Neuron (in vitro differentiated cells): Measurements from ENCODE around the gene DNER.

Experiments used
- H2AFZ ChIP-seq: one replicate; pipeline ENCODE4 v1.6.1; 2013; ENCODE audit warnings: low read depth, mild to moderate bottlenecking, inconsistent platforms, low read length, moderate library complexity
- H3K27me3 ChIP-seq: one replicate; pipeline ENCODE4 v1.6.1; 2013; ENCODE audit warnings: low read length; ENCODE audit not compliant: insufficient read depth
- H3K36me3 ChIP-seq: one replicate; pipeline ENCODE4 v1.6.1; 2013; ENCODE audit warnings: low read length; ENCODE audit not compliant: insufficient read depth
- H3K4me1 ChIP-seq: one replicate; pipeline ENCODE4 v1.6.1; 2013; ENCODE audit warnings: low read length; ENCODE audit not compliant: insufficient read depth
- H3K4me3 ChIP-seq: 2 replicates; pipeline ENCODE4 v1.5.1; 2013; ENCODE audit warnings: mild to moderate bottlenecking, low read length, moderate library complexity
- H3K9me3 ChIP-seq: one replicate; pipeline ENCODE4 v1.6.1; 2013; ENCODE audit warnings: low read length

The DNER gene

GRCh38 chr2:229462112-229462511 lies 252.2 kb downstream of the DNER start:
- Histone ChIP-seq H3K4me3 (no peak overlapping the region), H3K4me1 (no peaks in the 10 kb centered on the region), H2AFZ (no peak overlapping the region), H3K36me3 (no peaks in the 10 kb centered on the region), H3K9me3 (no peaks in the 10 kb centered on the region), H3K27me3 (no peaks in the 10 kb centered on the region)

- Histone ChIP-seq H2AFZ (no peak overlapping the region), H3K4me1 (no peaks in the 10 kb centered on the region), H3K27me3 (no peaks in the 10 kb centered on the region), H3K4me3 (no peak overlapping the region), H3K9me3 (no peaks in the 10 kb centered on the region), H3K36me3 (no peaks in the 10 kb centered on the region)
These were observed 258.3 kb downstream of the DNER start for GRCh38 chr2:229456091-229456490.

GRCh38 chr2:229454934-229455631 lies 259.3 kb downstream of the DNER start:
- Histone ChIP-seq H3K36me3 (no peaks in the 10 kb centered on the region), H3K4me1 (no peaks in the 10 kb centered on the region), H2AFZ (no peak overlapping the region), H3K9me3 (no peaks in the 10 kb centered on the region), H3K27me3 (no peaks in the 10 kb centered on the region), H3K4me3 (no peak overlapping the region)

- H3K36me3 ChIP-seq: no peaks in the 10 kb centered on the region
- no peaks in the 10 kb centered on the region for H3K27me3 ChIP-seq
- H3K9me3 ChIP-seq: no peaks in the 10 kb centered on the region
- H3K4me1 ChIP-seq: no peaks in the 10 kb centered on the region
- no peak overlapping the region for H2AFZ ChIP-seq
- H3K4me3 ChIP-seq: no peak overlapping the region
These were observed 261.1 kb downstream of the DNER start for GRCh38 chr2:229453230-229453629.

- no peaks in the 10 kb centered on the region for H3K27me3 ChIP-seq
- no peak overlapping the region for H3K4me3 ChIP-seq
- H3K36me3 ChIP-seq: no peaks in the 10 kb centered on the region
- H3K9me3 ChIP-seq: no peaks in the 10 kb centered on the region
- no peaks in the 10 kb centered on the region for H3K4me1 ChIP-seq
- no peak overlapping the region for H2AFZ ChIP-seq
These were observed 262.5 kb downstream of the DNER start for GRCh38 chr2:229451852-229452251.

- no peaks in the 10 kb centered on the region for H3K36me3 ChIP-seq
- H3K27me3 ChIP-seq: no peaks in the 10 kb centered on the region
- no peak overlapping the region for H3K4me3 ChIP-seq
- no peaks in the 10 kb centered on the region for H3K9me3 ChIP-seq
- no peak overlapping the region for H2AFZ ChIP-seq
- H3K4me1 ChIP-seq: no peaks in the 10 kb centered on the region
These were observed 267.1 kb downstream of the DNER start for GRCh38 chr2:229447227-229447626.

- no peak overlapping the region for H2AFZ ChIP-seq
- no peaks in the 10 kb centered on the region for H3K36me3 ChIP-seq
- no peaks in the 10 kb centered on the region for H3K27me3 ChIP-seq
- H3K4me1 ChIP-seq: no peaks in the 10 kb centered on the region
- no peaks in the 10 kb centered on the region for H3K9me3 ChIP-seq
- no peak overlapping the region for H3K4me3 ChIP-seq
These were observed 268.0 kb downstream of the DNER start for GRCh38 chr2:229446350-229446749.

- Histone ChIP-seq H2AFZ (no peak overlapping the region), H3K36me3 (no peaks in the 10 kb centered on the region), H3K27me3 (no peaks in the 10 kb centered on the region), H3K4me3 (no peak overlapping the region), H3K4me1 (no peaks in the 10 kb centered on the region), H3K9me3 (no peaks in the 10 kb centered on the region)
These were observed 268.7 kb downstream of the DNER start for GRCh38 chr2:229445501-229446211.

- Histone ChIP-seq H3K4me1 (no peaks in the 10 kb centered on the region), H3K36me3 (no peaks in the 10 kb centered on the region), H3K9me3 (no peaks in the 10 kb centered on the region), H2AFZ (no peak overlapping the region), H3K4me3 (no peak overlapping the region), H3K27me3 (no peaks in the 10 kb centered on the region)
These were observed 269.3 kb downstream of the DNER start for GRCh38 chr2:229445019-229445418.

GRCh38 chr2:229443546-229444268 lies 270.6 kb downstream of the DNER start:
- peak overlapping the region; percentile 9 for H2AFZ ChIP-seq
- H3K9me3 ChIP-seq: no peaks in the 10 kb centered on the region
- no peaks in the 10 kb centered on the region for H3K4me1 ChIP-seq
- H3K4me3 ChIP-seq: no peak overlapping the region
- H3K27me3 ChIP-seq: no peaks in the 10 kb centered on the region
- H3K36me3 ChIP-seq: no peaks in the 10 kb centered on the region

- Histone ChIP-seq H2AFZ (no peak overlapping the region), H3K36me3 (no peaks in the 10 kb centered on the region), H3K9me3 (no peaks in the 10 kb centered on the region), H3K4me3 (no peak overlapping the region), H3K27me3 (no peaks in the 10 kb centered on the region), H3K4me1 (no peaks in the 10 kb centered on the region)
These were observed 271.2 kb downstream of the DNER start for GRCh38 chr2:229443141-229443540.

GRCh38 chr2:229438430-229439159 lies 275.8 kb downstream of the DNER start:
- Histone ChIP-seq H3K36me3 (no peaks in the 10 kb centered on the region), H3K9me3 (no peaks in the 10 kb centered on the region), H3K4me1 (no peaks in the 10 kb centered on the region), H2AFZ (no peak overlapping the region), H3K27me3 (no peaks in the 10 kb centered on the region), H3K4me3 (no peak overlapping the region)

GRCh38 chr2:229437467-229437866 lies 276.9 kb downstream of the DNER start:
- H3K4me1 ChIP-seq: no peaks in the 10 kb centered on the region
- no peaks in the 10 kb centered on the region for H3K36me3 ChIP-seq
- H3K9me3 ChIP-seq: no peaks in the 10 kb centered on the region
- no peaks in the 10 kb centered on the region for H3K27me3 ChIP-seq
- H3K4me3 ChIP-seq: no peak overlapping the region
- H2AFZ ChIP-seq: no peak overlapping the region
